ENCODE measurements around the gene P2RY11.

P2RY11 gene, protein sequence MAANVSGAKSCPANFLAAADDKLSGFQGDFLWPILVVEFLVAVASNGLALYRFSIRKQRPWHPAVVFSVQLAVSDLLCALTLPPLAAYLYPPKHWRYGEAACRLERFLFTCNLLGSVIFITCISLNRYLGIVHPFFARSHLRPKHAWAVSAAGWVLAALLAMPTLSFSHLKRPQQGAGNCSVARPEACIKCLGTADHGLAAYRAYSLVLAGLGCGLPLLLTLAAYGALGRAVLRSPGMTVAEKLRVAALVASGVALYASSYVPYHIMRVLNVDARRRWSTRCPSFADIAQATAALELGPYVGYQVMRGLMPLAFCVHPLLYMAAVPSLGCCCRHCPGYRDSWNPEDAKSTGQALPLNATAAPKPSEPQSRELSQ

DNA sequence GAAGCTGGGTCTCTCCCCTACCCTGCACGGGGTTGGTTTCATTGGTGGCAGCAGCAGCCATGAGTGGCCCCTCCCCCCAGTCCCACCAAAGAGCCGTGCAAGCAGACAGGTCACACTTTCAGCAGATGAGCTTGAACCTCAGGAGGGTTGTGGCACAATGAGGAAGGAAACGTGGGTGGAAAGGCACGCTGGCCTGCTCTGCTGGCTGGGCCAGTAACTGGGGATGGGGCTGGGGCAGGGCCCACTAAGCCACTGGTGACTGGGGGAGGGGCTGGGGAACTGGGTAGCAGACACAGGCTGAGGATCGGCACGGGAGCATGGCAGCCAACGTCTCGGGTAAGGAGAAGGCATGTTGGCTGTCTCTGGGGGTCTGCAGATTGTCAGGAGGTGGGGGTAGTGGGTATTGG is at the start of gene P2RY11:
TSS of gene P2RY11 (plus strand) at position 289 of the 407 bp plus-strand sequence. CDS start at position 318, 29 bp downstream.
- DNase-seq (ENCODE audit: low spot score): no peak

DNA sequence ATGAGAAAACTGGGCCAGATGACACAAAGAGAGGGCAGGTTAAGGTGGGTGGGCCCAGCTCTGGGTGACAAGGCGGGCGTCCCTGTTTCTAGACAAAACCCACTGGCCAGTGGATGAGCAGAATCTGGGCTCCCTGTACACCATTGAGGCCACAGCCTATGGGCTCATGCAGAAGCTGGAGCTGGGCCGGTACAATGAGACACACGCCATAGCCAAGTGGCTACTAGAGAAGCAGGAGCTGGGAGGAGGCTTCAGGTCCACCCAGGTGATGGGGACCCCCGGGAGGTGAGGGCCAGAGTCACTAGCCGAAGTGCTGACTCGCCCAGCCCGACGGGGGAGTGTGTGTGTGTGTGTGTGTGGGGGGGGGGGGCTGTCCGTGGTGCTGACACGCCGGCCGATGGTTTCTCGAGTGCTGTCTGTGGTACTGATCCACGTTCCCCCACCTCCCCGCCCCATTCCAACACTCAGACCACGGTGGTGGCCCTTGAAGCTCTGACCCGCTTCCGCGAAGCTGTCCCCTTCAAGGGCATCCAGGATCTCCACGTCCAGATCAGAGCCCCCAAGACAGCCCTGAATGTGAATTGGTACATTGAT is 49.7 kb upstream of the P2RY11 start:
- no peak for DNase-seq (ENCODE audit: low spot score)

DNA sequence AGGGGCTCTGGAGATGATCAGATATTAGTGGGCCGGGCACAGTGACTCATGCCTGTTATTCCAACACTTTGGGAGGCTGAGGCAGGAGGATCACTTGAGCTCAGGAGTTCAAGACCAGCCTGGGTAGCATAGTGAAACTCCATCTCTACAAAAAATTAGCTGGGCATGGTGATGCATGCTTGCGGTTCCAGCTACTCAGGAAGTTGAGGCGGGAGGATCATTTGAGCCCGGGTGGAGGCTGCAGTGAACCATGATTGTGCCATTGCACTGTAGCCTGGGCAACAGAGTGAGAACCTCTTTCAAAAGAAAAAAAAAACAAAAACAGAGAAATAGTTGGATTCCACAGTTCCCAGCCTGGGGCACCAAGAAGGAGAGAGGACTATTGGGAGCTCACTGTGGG is 43.3 kb upstream of the P2RY11 start:
- no peak for DNase-seq (ENCODE audit: low spot score)

DNA sequence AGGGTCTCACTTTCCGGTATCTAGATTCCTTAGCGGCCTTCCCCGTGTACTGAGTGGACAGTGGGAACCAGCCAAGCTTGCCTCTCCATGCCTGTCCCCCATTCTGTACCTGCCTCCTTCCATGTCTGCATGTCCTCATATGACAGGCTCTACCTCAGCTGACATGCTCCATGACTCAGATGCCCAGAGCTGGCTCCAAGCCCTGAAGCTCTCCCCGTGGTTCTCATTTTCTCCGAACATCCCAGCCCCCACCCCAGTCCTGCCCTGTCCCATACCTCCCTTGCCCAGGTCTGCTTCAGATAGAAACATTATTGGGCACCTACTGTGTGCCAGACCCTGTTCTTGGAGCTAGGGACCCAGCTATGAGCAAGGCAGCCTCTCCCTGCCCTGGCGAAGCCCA is 42.4 kb upstream of the P2RY11 start:
- no peak for DNase-seq (ENCODE audit: low spot score)

DNA sequence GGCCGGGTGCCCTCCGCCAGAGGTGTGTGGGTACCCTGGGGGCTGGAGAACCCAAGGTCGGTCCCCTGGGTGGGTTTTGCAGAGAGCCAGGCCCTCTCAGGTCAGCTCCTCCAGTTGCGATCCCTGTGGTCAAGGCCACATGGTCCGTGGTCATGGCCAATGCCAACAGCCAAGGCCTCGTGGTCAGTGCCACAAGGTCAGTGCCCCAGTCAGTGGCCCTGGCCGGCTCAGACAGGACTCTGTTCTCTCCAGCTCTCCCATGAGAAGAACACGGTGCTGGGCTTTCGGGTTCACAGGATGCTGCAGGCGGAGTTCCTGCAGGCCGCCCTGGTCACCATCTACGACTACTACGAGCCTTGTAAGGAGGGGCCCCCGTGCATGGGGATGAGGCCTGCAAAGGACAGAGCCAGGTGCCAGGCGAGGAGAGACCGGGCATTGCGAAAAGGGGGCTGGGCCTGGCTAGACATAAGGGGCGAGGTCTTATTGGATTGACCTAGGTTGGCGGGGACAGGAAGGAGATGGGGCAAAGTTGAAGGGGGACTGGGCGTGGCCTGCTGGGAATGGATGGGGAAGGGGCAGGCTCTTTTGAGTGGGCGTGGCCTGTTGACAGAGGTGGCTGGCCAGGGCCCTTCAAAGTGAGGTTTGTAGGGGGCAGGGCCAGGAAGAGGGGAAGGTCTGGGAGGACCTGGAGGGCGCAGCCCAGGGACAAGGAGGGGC is 40.6 kb upstream of the P2RY11 start:
- DNase-seq (ENCODE audit: low spot score): no peak

DNA sequence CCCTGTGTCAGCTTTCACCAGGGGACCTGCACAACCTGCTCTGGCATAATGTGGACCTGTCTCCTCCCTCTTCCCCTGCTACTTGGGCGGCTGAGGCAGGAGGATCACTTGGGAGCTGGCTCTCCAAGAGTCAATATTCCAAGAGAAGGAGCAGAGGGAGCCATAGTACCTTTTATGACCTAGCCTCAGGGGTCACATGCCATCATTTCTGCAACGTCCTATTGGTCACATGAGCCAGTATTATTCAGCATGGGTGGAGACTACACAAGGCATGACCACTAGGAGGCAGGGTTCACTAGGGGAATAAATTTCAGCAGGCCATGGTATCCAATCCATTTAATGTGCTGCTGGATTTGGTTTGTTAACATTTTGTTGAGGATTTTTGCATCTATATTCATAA is 37.3 kb upstream of the P2RY11 start:
- no peak for DNase-seq (ENCODE audit: low spot score)

DNA sequence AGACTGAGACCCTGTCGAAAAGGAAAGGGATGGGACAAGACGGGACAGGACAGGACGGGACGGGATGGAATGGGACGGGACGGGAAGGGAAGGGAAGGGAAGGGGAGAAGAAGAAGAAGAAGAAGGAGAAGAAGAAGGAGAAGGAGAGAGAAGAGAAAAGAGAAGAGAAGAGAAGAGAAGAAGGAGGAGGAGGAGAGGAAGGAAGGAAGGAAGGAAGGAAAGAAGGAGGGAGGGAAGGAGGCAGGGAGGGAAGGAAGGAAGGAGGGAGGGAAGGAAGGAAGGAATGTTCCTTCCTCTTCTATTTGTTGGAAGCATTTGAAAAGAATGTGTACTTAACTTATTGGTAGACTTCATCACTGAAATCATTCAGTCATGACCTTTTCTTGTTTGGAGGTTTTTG is 35.0 kb upstream of the P2RY11 start:
- DNase-seq (ENCODE audit: low spot score): no peak

DNA sequence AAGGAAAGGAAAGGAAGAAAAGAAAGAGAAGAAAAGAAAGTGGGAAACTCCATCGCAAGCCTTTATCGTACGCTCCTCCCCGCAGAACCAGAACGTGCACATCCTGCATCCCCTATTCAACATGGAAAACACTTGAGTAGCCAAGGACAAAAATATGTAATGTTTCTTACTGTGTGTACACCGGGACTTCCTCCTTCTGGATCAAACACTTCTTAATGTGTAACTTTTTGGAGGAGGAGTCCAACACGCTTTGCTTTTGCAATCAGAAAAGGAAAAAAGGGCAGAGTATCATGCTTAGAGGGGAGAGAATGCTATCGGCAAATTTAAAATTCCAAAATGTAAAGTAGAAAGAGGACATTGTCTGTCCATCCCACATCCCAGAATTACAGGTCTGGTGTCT is 33.2 kb upstream of the P2RY11 start:
- DNase-seq (ENCODE audit: low spot score): no peak

DNA sequence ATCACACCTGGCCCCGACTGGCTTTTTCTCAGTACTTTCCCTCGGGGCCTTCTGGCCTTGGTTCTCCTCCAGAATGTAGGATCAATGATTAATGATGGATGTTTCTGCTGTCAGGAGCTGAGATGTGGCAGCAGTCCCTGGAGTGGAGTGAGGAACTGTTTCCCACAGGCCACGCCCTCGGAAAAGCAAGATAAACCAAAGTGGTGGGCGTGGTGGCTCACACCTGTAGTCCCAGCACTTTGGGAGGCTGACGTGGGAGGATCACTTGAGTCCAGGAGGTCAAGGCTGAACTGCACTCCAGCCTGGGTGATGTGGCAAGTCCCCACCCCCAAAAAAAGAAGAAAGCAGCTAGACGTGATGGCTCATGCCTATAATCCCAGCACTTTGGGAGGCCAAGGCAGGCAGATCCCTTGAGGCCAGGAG is 32.5 kb upstream of the P2RY11 start:
- DNase-seq (ENCODE audit: low spot score): no peak

DNA sequence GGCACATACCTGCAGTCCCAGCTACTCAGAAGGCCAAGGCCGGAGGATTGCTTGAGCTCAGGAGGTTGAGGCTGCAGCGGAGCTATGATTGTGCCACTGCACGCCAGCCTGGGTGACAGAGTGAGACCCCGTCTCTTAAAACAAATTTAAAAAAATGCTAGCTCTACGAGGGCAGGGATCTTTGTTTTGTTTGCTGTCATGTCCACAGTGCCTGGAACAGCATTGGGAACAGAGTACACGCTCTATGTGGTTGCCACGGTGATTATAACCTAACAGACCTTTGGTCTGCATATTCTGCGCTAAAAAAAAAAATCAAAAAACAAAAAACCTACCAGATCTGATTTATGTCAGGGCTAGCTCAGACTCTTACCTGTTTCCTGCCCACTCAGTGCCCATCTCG is 27.6 kb upstream of the P2RY11 start:
- no peak for DNase-seq (ENCODE audit: low spot score)

DNA sequence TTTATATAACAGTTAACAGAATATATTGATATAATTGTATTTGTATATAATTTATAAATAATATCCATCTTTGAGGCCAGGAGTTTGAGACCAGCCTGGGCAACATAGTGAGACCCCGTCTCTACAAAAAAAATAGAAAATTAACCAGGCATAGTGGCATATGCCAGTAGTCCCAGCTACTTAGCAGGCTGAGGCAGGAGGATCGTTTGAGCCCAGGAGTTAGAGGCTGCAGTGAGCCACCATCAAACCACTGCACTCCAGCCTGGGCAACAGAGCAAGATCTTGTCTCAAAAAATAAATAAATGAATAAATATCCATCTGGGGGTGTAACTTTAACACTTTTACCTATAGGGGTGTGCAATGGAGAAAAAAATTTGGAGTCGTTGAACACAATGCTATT is 26.7 kb upstream of the P2RY11 start:
- no peak for DNase-seq (ENCODE audit: low spot score)

DNA sequence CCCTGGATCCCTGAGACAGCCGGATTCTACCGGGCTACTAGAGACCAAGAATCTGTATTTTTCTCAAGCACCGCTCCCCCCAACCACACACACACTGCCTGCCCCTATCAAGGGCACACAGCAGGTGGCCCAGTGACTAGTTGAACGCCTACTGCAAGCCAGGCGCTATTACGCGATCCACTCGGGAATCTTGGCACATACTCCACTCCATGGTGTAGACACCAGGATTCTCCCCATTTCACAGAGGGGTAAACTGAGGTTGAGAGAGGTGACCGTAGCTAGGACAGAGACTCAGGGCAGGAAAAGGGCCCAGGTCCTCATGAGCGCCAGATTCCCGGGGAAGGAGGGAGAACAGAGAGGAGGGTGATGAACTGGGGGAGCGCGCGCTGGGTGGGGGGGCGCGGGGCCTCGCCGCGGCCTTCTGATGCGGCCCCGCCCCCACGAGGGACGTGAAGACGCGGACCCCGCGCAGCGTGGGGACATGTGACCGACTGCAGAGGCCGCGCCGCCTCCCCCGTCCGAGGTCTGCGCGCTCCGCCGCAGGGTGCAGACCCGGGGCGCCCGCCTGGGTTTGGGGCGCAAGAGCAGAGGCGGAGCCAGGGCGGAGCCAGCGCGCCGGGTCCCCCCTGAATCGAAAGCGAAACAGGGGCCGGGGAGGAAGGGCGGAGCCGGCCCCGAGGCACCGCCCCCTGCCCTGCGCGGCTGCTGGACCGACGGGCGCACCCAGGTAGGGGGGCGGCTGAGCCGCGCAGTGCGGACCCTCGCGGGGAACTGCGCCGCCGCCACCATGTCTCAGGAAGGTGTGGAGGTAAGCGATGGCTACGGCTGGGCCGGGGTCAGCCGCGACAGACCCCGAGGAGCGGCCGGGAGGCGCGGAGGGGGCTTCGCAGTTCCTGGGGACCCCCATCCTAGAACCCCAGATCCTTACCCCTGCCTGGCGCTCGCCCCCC is 25.6 kb upstream of the P2RY11 start, which contains the start of gene SHFL:
TSS of gene SHFL (plus strand) at position 677 of the 950 bp plus-strand sequence. CDS start at position 788, 111 bp downstream.
- DNase-seq (ENCODE audit: low spot score): peak; percentile 58

DNA sequence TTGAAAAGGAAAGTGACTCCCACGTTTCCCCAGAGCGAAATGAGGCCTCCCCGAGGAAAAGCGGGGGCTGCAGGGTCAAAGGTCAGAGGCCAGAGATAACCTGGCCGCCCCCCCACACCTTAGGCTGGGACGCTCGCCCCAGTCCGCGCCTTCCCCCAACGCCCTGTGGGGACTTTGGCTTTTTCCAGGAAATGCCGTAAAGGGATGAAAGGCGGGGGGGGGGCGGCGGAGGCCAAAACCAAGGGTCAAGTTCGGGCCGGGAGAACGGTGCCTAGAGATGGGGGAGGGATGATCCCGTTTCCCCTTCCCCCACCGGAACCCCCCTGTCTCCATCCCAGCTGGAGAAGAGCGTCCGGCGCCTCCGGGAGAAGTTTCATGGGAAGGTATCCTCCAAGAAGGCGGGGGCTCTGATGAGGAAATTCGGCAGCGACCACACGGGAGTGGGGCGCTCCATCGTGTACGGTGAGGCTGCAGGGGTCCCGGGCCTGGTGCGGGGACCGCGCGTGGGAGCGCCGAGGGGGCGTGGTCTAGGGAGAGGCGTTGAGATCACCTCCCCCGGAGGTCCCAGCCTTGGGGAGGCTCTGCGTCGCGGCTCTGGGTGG is 24.8 kb upstream of the P2RY11 start:
- DNase-seq (ENCODE audit: low spot score): no peak

DNA sequence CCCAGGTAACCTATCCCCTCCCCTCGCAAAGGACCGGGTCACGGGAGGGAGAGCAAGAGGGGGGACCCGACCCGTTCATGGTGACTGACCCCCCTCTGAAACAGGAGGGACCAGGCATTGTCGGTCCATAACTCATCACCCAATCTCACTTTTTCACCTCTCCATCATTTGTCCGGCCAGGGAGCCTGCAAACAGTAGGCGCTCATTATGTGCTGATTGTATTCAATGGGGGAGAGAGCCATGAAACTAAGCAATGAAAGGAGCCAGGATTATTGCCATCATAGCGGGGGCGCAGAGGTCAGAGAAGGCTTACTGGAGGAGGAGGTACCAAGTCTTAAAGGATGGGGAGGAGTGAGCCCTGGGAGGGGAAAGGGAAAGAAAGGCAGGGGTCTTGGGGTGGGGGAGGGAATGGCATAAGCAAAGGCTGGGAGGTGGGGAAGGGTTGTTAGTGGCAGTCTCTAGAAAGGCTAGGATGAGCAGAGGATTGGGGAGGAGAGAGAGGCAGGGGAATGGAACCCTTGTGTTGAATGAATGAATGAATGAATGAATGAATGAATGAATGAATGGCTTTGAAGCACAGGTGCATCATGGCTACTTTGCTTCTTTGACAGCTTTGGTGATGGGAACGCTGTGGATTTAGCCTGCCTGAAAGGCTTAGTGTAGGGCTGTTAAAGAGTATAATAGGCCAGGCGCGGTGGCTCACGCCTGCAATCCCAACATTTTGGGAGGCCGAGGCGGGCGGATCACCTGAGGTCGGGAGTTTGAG is 24.0 kb upstream of the P2RY11 start:
- no peak for DNase-seq (ENCODE audit: low spot score)

DNA sequence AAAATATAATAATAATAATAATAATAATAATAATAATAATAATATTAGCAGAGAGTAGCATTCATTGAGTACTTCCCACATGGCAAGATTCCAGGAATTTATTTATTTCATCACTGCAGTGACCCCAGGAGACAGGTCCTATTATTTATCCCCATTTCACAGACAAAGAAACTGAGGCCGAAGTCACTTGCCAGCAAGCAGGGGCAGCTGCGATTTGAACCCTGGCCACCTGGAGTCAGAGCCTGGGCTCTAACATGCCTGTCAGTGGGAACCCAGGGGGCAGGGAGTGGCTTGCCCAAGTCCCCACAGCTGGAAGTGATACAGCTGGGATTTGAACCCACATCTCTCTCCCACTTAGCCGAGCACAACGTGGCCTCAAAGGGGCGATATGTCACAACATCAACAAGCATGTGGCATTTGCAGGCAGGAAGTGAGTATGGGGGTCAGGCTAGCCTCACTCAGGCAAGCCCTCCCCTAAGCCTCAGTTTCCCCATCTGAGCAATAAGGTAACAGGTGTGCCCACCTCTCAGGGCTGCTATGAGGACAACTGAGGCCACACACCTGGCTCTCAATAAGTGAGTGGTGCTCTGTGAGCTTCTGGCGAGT is 22.4 kb upstream of the P2RY11 start:
- DNase-seq (ENCODE audit: low spot score): no peak

DNA sequence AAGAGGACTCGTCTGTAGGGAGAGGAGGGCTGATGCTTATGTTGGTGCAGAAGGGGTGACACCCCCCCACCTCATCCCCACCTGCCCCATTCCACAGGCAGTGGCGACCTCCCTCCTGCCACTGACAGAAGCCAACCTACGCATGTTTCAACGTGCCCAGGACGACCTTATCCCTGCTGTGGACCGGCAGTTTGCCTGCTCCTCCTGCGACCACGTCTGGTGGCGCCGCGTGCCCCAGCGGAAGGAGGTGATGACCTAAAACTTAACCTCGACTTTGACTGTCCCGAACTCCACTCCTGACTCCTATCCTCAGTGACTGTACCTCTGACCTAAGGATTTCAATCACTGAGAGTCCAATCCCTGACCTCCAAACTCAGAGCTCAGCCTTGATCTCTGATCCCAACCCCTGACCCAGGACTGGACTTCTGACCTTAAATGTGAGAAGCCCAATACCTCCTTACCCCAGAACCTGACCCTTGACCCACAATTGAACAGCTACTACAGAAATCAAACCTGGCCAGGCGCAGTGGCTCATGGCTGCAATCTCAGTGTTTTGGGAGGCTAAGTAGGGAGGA is 21.6 kb upstream of the P2RY11 start:
- no peak for DNase-seq (ENCODE audit: low spot score)

DNA sequence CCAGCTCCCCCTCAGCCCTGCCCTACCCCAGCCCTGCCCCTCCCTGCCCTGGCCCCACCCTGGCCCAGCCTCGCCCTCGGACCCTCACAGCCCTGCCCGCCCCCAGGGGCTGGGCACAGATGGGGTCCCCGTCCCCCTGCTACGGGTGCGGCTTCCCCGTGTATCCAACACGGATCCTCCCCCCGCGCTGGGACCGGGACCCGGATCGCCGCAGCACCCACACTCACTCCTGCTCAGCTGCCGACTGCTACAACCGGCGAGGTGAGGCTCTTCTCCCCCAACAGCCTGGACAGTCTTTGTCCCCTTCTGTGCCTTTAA is 20.2 kb upstream of the P2RY11 start:
- DNase-seq (ENCODE audit: low spot score): no peak

DNA sequence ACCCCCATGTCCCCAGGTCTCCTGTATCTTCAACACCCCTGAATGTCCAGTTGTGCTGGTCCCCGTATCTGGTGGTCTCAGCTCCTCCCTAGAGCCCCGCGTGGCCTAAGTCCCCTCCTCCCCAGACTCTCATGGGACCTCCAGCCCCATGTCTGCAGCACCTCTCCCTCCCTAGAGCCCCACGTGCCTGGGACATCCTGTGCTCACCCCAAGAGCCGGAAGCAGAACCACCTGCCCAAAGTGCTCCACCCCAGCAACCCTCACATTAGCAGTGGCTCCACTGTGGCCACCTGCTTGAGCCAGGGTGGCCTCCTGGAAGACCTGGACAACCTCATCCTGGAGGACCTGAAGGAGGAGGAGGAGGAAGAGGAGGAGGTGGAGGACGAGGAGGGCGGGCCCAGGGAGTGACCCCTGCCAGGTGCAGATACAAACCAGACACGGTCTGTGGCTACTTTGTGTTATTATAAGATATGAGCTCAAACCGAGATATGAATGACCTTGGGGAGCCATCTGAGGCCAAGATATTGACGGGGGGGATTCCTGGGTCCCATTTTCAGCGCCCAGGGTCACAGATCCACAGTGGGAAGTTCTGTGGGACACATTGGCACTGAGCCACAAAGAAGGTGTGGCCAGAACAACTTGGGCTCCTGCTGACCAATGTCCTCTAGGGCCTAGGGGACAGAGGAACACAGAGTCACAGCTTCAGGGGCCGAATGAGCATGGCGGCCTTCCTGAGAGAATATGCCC is 19.4 kb upstream of the P2RY11 start:
- no peak for DNase-seq (ENCODE audit: low spot score)

DNA sequence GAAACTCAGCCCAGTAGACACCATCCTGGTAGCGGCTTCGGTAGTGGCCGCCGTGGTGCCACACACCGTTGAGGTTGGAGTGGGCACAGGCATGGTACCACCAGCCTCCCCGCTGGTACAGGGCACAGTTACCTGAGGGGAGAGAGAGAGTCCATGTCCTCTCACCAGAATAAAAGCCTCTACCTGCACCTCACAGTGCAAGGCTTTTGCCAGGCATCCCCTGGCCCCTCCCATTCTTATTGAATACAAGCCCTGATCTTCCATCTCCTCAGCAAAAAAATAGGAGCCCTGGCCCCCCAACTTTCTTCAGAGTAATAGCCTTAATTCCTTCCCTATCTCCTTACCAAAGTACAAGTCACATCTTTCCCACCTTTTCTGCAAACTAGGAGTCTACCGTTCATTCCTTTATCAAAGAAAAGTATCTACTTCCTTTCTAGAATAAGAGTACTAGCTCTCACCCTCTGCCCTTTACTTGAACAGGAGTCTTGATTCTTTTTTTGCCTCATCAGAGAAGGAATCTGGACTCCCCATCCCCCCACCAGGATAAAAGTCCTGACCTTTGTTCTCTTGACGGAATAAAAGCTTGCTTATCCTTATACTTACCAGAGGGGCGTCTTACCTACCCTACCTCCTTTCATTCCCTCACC is 18.7 kb upstream of the P2RY11 start:
- no peak for DNase-seq (ENCODE audit: low spot score)
